IMR-90 (cell line): ENCODE data around the gene KCP.

Experiments used
- CEBPB ChIP-seq: IDR thresholded peaks from 2 replicates; pipeline ENCODE4 v1.6.1; 2012; ENCODE audit warnings: low read depth, low read length, improper control_type of control experiment
- POLR2A ChIP-seq: IDR thresholded peaks from 2 replicates; pipeline ENCODE4 v1.6.1; 2012; ENCODE audit warnings: mild to moderate bottlenecking, low read depth, low read length
- RFX5 ChIP-seq: IDR thresholded peaks from 2 replicates; pipeline ENCODE4 v1.8.0; 2012; ENCODE audit warnings: low read depth, mild to moderate bottlenecking, low read length, moderate library complexity
- SMC3 ChIP-seq: fragments of 150-350 bp; IDR thresholded peaks from 2 replicates; pipeline ENCODE4 v1.6.1; 2016; ENCODE audit warnings: low read depth, mild to moderate bottlenecking, antibody characterized with exemption, low read length, moderate library complexity
- TF ChIP-seq, protein P1 (sequence below): conservative IDR thresholded peaks from 2 replicates; pipeline ENCODE4 v1.5.1; 2012; ENCODE audit warnings: mild to moderate bottlenecking, low read depth, low read length, improper control_type of control experiment

DNA sequence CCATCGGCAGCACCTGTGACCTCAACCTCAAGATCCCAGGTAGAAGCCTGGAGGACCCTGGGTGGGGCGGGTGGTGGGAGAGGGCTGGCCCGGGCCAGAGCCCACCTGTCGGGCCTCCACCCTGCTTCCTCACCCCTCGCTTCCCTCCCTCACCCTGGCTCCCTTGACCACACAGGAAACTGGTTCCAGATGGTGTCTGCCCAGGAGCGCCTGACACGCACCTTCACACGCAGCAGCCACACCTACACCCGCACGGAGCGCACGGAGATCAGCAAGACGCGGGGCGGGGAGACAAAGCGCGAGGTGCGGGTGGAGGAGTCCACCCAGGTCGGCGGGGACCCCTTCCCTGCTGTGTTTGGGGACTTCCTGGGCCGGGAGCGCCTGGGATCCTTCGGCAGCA, 56.7 kb downstream of the KCP start:
- TF ChIP-seq, protein P1, sequence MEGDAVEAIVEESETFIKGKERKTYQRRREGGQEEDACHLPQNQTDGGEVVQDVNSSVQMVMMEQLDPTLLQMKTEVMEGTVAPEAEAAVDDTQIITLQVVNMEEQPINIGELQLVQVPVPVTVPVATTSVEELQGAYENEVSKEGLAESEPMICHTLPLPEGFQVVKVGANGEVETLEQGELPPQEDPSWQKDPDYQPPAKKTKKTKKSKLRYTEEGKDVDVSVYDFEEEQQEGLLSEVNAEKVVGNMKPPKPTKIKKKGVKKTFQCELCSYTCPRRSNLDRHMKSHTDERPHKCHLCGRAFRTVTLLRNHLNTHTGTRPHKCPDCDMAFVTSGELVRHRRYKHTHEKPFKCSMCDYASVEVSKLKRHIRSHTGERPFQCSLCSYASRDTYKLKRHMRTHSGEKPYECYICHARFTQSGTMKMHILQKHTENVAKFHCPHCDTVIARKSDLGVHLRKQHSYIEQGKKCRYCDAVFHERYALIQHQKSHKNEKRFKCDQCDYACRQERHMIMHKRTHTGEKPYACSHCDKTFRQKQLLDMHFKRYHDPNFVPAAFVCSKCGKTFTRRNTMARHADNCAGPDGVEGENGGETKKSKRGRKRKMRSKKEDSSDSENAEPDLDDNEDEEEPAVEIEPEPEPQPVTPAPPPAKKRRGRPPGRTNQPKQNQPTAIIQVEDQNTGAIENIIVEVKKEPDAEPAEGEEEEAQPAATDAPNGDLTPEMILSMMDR: no peak
- TF ChIP-seq RFX5 (no peak), SMC3 (no peak), CEBPB (no peak), POLR2A (no peak)
